CD14-positive monocyte (primary cell): ENCODE results near the gene LY6G6D. TPM values are rescaled to one million over a fixed set of nuclear protein-coding genes. Genes with fewer than 3 reads are reported as not detected.

ENCODE experiments used
- DNase-seq, 3 donors: peaks; one replicate each; pipeline ENCODE4 v3.0.0-alpha.2; 2011 to 2022
- H2AFZ ChIP-seq: 2 replicates; pipeline ENCODE4 v1.6.0; 2012; ENCODE audit warnings: mild to moderate bottlenecking, low read depth, low read length, inconsistent platforms; ENCODE audit not compliant: insufficient read depth, poor library complexity, severe bottlenecking
- H3K27ac ChIP-seq, 2 donors: 1 replicate in 1 of 2; 2 replicates in 1 of 2; pipeline ENCODE4 v1.5.1; 2012 to 2013; ENCODE audit warnings: low read length in 2 of 2, control low read depth in 1 of 2, inconsistent platforms in 1 of 2, low read depth in 1 of 2, mild to moderate bottlenecking in 1 of 2
- H3K27me3 ChIP-seq, 2 donors: one replicate each; pipeline versions ENCODE4 v1.6.0 to v1.6.1; 2011 to 2013; ENCODE audit warnings: low read length in 2 of 2; ENCODE audit not compliant: control insufficient read depth in 2 of 2, insufficient read depth in 2 of 2
- H3K36me3 ChIP-seq, 2 donors: replicated peaks in 1 of 2; 1 replicate in 1 of 2; 2 replicates in 1 of 2; pipeline versions ENCODE4 v1.5.1 to v1.6.1; 2012 to 2013; ENCODE audit warnings: low read length in 2 of 2, control low read depth in 1 of 2, inconsistent platforms in 1 of 2, mild to moderate bottlenecking in 1 of 2; ENCODE audit not compliant: insufficient read depth in 2 of 2, control insufficient read depth in 1 of 2
- H3K4me1 ChIP-seq, 2 donors: 1 replicate in 1 of 2; 2 replicates in 1 of 2; pipeline versions ENCODE4 v1.5.1 to v1.6.1; 2012 to 2013; ENCODE audit warnings: low read length in 2 of 2, control low read depth in 1 of 2, inconsistent platforms in 1 of 2, mild to moderate bottlenecking in 1 of 2, moderate library complexity in 1 of 2; ENCODE audit not compliant: insufficient read depth in 2 of 2, control insufficient read depth in 1 of 2
- H3K4me2 ChIP-seq: replicated peaks from 2 replicates; pipeline ENCODE3; 2012; ENCODE audit warnings: low read length, moderate library complexity, mild to moderate bottlenecking; ENCODE audit not compliant: poor library complexity, severe bottlenecking; ENCODE audit errors: extremely low read depth
- H3K4me3 ChIP-seq, 3 experiments: fragments of 200-600 bp in 1 of 3; sonication (generic) in 1 of 3; replicated peaks in 1 of 3; 1 replicate in 2 of 3; 2 replicates in 1 of 3; pipeline ENCODE4 v1.5.1; 2011 to 2013; ENCODE audit warnings: low read length in 3 of 3, mild to moderate bottlenecking in 3 of 3, control low read depth in 2 of 3, low read depth in 2 of 3, inconsistent platforms in 1 of 3, moderate library complexity in 1 of 3
- H3K79me2 ChIP-seq: 2 replicates; pipeline ENCODE4 v1.6.0; 2012; ENCODE audit warnings: mild to moderate bottlenecking, control low read depth, inconsistent platforms, low read length, moderate library complexity; ENCODE audit not compliant: insufficient read depth
- H3K9ac ChIP-seq: 2 replicates; pipeline ENCODE4 v1.6.0; 2017; ENCODE audit warnings: low read length, mild to moderate bottlenecking; ENCODE audit not compliant: insufficient read depth, poor library complexity, severe bottlenecking
- H3K9me3 ChIP-seq, 2 donors: replicated peaks in 1 of 2; 1 replicate in 1 of 2; 2 replicates in 1 of 2; pipeline versions ENCODE4 v1.5.1 to v1.6.1; 2012 to 2013; ENCODE audit warnings: low read length in 2 of 2, control low read depth in 1 of 2; ENCODE audit not compliant: control insufficient read depth in 1 of 2, insufficient read depth in 1 of 2
- H4K20me1 ChIP-seq: 2 replicates; pipeline ENCODE4 v1.6.0; 2012; ENCODE audit warnings: mild to moderate bottlenecking, low read length, control low read depth, moderate library complexity; ENCODE audit not compliant: insufficient read depth
- H3K27ac Mint-ChIP-seq, 7 donors: one replicate each; pipeline ENCODE4 v1.8.0; 2020; ENCODE audit warnings: mild to moderate bottlenecking in 7 of 7, mixed read lengths in 7 of 7, moderate library complexity in 6 of 7, inconsistent platforms in 2 of 7
- H3K27me3 Mint-ChIP-seq, 3 donors: one replicate each; pipeline ENCODE4 v1.8.0; 2021 to 2022; ENCODE audit warnings: low read depth in 3 of 3, mild to moderate bottlenecking in 3 of 3, mixed read lengths in 3 of 3, moderate library complexity in 3 of 3, inconsistent platforms in 1 of 3
- H3K36me3 Mint-ChIP-seq, 2 donors: one replicate each; pipeline ENCODE4 v1.8.0; 2020; ENCODE audit warnings: mixed read lengths in 2 of 2, inconsistent platforms in 1 of 2, mild to moderate bottlenecking in 1 of 2
- H3K4me1 Mint-ChIP-seq: one replicate; pipeline ENCODE4 v1.8.0; 2020; ENCODE audit warnings: mild to moderate bottlenecking, mixed read lengths
- H3K4me3 Mint-ChIP-seq, 2 donors: one replicate each; pipeline ENCODE4 v1.8.0; 2020; ENCODE audit warnings: mild to moderate bottlenecking in 2 of 2, mixed read lengths in 2 of 2, moderate library complexity in 1 of 2
- H3K9me3 Mint-ChIP-seq, 7 donors: one replicate each; pipeline ENCODE4 v1.8.0; 2020 to 2022; ENCODE audit warnings: mixed read lengths in 7 of 7, mild to moderate bottlenecking in 6 of 7, moderate library complexity in 6 of 7, inconsistent platforms in 2 of 7
- CTCF ChIP-seq: fragments of 200-600 bp; IDR thresholded peaks from one replicate; pipeline ENCODE4 v1.8.0; 2022; ENCODE audit warnings: antibody characterized with exemption, mild to moderate bottlenecking
- WGBS: methylation state at CpG from one replicate; pipeline ENCODE4 v1.1.5; 2013; ENCODE audit warnings: missing lambda C conversion rate; ENCODE audit not compliant: insufficient coverage; 5-methylcytosine and 5-hydroxymethylcytosine counted together
- intact Hi-C, 2 donors: fragments of 100-400 bp; cut with micrococcal nuclease; formaldehyde crosslinking; loops; one replicate each; pipeline versions ENCODE4 v1.15.0 to v1.15.1; 2023
- polyA plus RNA-seq, 3 donors: library from polyadenylated mRNA; depleted of rRNA in 1 of 3; unstranded in 2 of 3; stranded (reverse) in 1 of 3; fragments of 300-500 nt in 2 of 3; fragments of >200 nt in 1 of 3; fragmentation: Illumina TruSeq in 2 of 3; gene quantifications; 1 replicate in 2 of 3; 2 replicates in 1 of 3; pipeline ENCODE4 v1.2.3, GENCODE V29; 2012 to 2021

LY6G6D gene
- polyA plus RNA-seq, 3 donors, result not detected

- no peak within 1 kb of the TSS for H2AFZ ChIP-seq
- H3K9me3 ChIP-seq, result no peaks in the 10 kb centered on the region
- no peaks in the 10 kb centered on the region for H3K27me3 ChIP-seq
- no peak for DNase-seq
- H3K27ac Mint-ChIP-seq, result peak within 1 kb of the TSS in 1 of 7 donors; percentile 6
- H3K36me3 Mint-ChIP-seq, result peaks cover 0 to 4% of the 10 kb centered on the region in 2 donors
- H3K27me3 Mint-ChIP-seq, result peaks cover 0 to 6% (median 1%) of the 10 kb centered on the region in 3 donors
- no peak within 1 kb of the TSS for H3K4me3 ChIP-seq
- intact Hi-C loops, result no loop called here
- H3K4me2 ChIP-seq, result no peak within 1 kb of the TSS
- H3K4me1 Mint-ChIP-seq, result peaks cover 30% of the 10 kb centered on the region
- H3K9me3 Mint-ChIP-seq, result no peaks in the 10 kb centered on the region
- H3K4me1 ChIP-seq, result peaks cover 25 to 34% of the 10 kb centered on the region in 2 donors
- no peak within 1 kb of the TSS for H3K27ac ChIP-seq
- TF ChIP-seq CTCF, result no peak
- no peak within 1 kb of the TSS for H3K4me3 Mint-ChIP-seq
- H4K20me1 ChIP-seq, result peaks cover 5% of the 10 kb centered on the region
- peaks cover 14% of the 10 kb centered on the region for H3K79me2 ChIP-seq
- no CpG with 5 or more reads among the region's 3 CpGs for WGBS
- no peaks in the 10 kb centered on the region for H3K36me3 ChIP-seq
- H3K9ac ChIP-seq, result no peak within 1 kb of the TSS
These were observed 8.5 kb upstream of the LY6G6D start, which contains the start of gene LY6G6F for GRCh38 chr6:31706599-31706998. Gene LY6G6F, plus strand, starts transcription at chr6:31706866. Its CDS starts 41 bp downstream, at chr6:31706907.

DNA sequence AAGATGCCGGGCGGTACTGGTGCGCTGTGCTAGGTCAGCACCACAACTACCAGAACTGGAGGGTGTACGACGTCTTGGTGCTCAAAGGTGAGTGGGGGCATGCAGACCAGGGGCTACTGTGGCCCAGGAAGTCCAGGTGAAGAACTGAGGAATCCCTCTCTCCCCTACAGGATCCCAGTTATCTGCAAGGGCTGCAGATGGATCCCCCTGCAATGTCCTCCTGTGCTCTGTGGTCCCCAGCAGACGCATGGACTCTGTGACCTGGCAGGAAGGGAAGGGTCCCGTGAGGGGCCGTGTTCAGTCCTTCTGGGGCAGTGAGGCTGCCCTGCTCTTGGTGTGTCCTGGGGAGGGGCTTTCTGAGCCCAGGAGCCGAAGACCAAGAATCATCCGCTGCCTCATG, 7.4 kb upstream of the LY6G6D start:
- H3K4me3 ChIP-seq, result no peak overlapping the region
- intact Hi-C loops, result no loop called here
- no peak overlapping the region for H2AFZ ChIP-seq
- 92% methylated on average over 8 of the region's 10 CpGs for WGBS
- H3K27me3 ChIP-seq, result no peaks in the 10 kb centered on the region
- H3K36me3 Mint-ChIP-seq, result peaks cover 0 to under 1% of the 10 kb centered on the region in 2 donors
- no peak overlapping the region for H3K4me3 Mint-ChIP-seq
- peaks cover 34% of the 10 kb centered on the region for H3K4me1 Mint-ChIP-seq
- peaks cover 0 to 7% (median under 1%) of the 10 kb centered on the region in 3 donors for H3K27me3 Mint-ChIP-seq
- DNase-seq, result no peak
- H3K27ac Mint-ChIP-seq, result peak overlapping the region in 2 of 7 donors; percentile 6 to 23
- no peak overlapping the region for H3K9ac ChIP-seq
- no peaks in the 10 kb centered on the region for H3K36me3 ChIP-seq
- no peaks in the 10 kb centered on the region for H4K20me1 ChIP-seq
- peaks cover 26 to 34% of the 10 kb centered on the region in 2 donors for H3K4me1 ChIP-seq
- H3K27ac ChIP-seq, result no peak overlapping the region
- peaks cover 0 to 2% (median 0%) of the 10 kb centered on the region in 7 donors for H3K9me3 Mint-ChIP-seq
- H3K9me3 ChIP-seq, result no peaks in the 10 kb centered on the region
- H3K4me2 ChIP-seq, result no peak overlapping the region
- H3K79me2 ChIP-seq, result peaks cover 3% of the 10 kb centered on the region
- TF ChIP-seq CTCF, result no peak
